Measurements from ENCODE around the gene DCAF5. TPM values are rescaled to one million over a fixed set of nuclear protein-coding genes. Genes with fewer than 3 reads are reported as not detected.

The DCAF5 gene
- total RNA-seq, 1 experiment from 2014 or later = 23.5 TPM

DNA sequence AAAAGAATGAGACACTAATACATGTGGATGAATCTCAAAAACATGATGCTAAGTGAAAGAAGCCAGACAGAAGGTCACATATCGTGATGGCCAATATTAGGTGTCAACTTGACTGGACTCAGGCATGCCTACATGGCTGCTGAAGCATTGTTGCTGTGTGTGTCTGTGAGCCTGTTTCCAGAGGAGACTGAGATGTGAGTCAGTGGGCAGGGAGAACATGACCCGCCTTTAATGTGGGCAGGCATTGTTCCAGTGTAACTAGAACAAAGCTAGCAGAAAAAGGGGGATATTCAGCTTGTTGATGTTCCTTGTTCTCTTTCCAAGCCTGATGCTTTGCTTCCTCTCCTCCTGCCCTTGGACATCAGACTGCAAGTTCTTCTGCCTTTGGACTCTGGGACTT, 47.6 kb downstream of the DCAF5 start:
- no peaks in the 10 kb centered on the region for H3K9me3 Mint-ChIP-seq (ENCODE audit: low read depth, unreplicated experiment)
- H3K27ac Mint-ChIP-seq (ENCODE audit: unreplicated experiment) = no peak overlapping the region
- TF ChIP-seq, protein P1, sequence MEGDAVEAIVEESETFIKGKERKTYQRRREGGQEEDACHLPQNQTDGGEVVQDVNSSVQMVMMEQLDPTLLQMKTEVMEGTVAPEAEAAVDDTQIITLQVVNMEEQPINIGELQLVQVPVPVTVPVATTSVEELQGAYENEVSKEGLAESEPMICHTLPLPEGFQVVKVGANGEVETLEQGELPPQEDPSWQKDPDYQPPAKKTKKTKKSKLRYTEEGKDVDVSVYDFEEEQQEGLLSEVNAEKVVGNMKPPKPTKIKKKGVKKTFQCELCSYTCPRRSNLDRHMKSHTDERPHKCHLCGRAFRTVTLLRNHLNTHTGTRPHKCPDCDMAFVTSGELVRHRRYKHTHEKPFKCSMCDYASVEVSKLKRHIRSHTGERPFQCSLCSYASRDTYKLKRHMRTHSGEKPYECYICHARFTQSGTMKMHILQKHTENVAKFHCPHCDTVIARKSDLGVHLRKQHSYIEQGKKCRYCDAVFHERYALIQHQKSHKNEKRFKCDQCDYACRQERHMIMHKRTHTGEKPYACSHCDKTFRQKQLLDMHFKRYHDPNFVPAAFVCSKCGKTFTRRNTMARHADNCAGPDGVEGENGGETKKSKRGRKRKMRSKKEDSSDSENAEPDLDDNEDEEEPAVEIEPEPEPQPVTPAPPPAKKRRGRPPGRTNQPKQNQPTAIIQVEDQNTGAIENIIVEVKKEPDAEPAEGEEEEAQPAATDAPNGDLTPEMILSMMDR (IDR thresholded peaks at IDR 0.05; ENCODE audit: unreplicated experiment) = no peak
- DNase-seq = no peak
- CTCF ChIA-PET = interaction anchor here (0.8 kb wide), 1 partner anchor 1719 kb away, joined by 4 read pairs; no protein-coding TSS in a partner anchor
- no peak overlapping the region for H3K4me3 Mint-ChIP-seq (ENCODE audit: low read depth, unreplicated experiment)
- no TSS peak for BruUV-seq (replicated peaks)
- intact Hi-C loops (cut with micrococcal nuclease; ENCODE audit: unreplicated experiment) = no loop called here
- H3K27me3 Mint-ChIP-seq (ENCODE audit: unreplicated experiment) = no peaks in the 10 kb centered on the region
- no peaks in the 10 kb centered on the region for H3K36me3 Mint-ChIP-seq (ENCODE audit: insufficient read depth, unreplicated experiment)
- peaks cover 8% of the 10 kb centered on the region for H3K4me1 Mint-ChIP-seq (ENCODE audit: low read depth, unreplicated experiment)

DNA sequence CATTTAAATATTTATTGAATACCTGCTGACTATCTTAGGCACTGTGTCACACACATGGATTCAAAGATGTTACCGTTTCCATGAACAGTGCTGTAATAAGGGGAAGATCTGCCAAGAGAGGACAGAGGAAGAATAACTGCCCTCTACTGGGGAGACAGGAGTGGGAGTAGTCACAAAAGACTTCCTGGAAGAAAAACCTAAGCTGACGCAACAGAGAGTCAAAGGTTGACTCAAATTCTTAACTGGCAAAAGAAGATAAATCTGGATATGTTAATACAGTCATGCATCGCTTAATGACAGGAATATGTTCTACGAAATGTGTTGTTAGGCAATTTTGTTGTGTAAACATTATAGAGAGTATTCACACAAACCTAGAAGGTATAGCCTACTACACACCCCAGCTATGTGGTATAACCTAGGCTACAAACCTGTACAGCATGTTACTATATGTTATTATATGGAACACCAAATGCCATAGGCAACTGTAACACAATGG, 51.5 kb downstream of the DCAF5 start:
- Mint-ChIP-seq H3K27ac (ENCODE audit: unreplicated experiment) (peak overlapping the region; percentile 59), H3K9me3 (ENCODE audit: low read depth, unreplicated experiment) (no peaks in the 10 kb centered on the region), H3K36me3 (ENCODE audit: insufficient read depth, unreplicated experiment) (no peaks in the 10 kb centered on the region), H3K4me3 (ENCODE audit: low read depth, unreplicated experiment) (no peak overlapping the region), H3K4me1 (ENCODE audit: low read depth, unreplicated experiment) (peaks cover 18% of the 10 kb centered on the region), H3K27me3 (ENCODE audit: unreplicated experiment) (no peaks in the 10 kb centered on the region)
- intact Hi-C loops (cut with micrococcal nuclease; ENCODE audit: unreplicated experiment) = no loop called here
- CTCF ChIA-PET = interaction anchor here (0.6 to 1.8 kb wide), 6 partner anchors 22 to 238 kb away, joined by 3 to 9 read pairs (median 4); no protein-coding TSS in a partner anchor
- TF ChIP-seq, protein P1 (IDR thresholded peaks at IDR 0.05; ENCODE audit: unreplicated experiment) = no peak
- no TSS peak for BruUV-seq (replicated peaks)
- DNase-seq = peak; percentile 48

GRCh38 chr14:69097974-69098373, 54.9 kb downstream of the DCAF5 start:
- Mint-ChIP-seq H3K27ac (ENCODE audit: unreplicated experiment) (peak overlapping the region; percentile 5), H3K4me1 (ENCODE audit: low read depth, unreplicated experiment) (peaks cover 40% of the 10 kb centered on the region), H3K9me3 (ENCODE audit: low read depth, unreplicated experiment) (no peaks in the 10 kb centered on the region), H3K4me3 (ENCODE audit: low read depth, unreplicated experiment) (no peak overlapping the region), H3K36me3 (ENCODE audit: insufficient read depth, unreplicated experiment) (no peaks in the 10 kb centered on the region), H3K27me3 (ENCODE audit: unreplicated experiment) (no peaks in the 10 kb centered on the region)
- CTCF ChIA-PET = no interaction called here
- no TSS peak for BruUV-seq (replicated peaks)
- intact Hi-C loops (cut with micrococcal nuclease; ENCODE audit: unreplicated experiment) = no loop called here
- DNase-seq = no peak
- TF ChIP-seq, protein P1 (IDR thresholded peaks at IDR 0.05; ENCODE audit: unreplicated experiment) = no peak

GRCh38 chr14:69096781-69097475, 56.0 kb downstream of the DCAF5 start:
- H3K4me1 Mint-ChIP-seq (ENCODE audit: low read depth, unreplicated experiment) = peaks cover 35% of the 10 kb centered on the region
- no peaks in the 10 kb centered on the region for H3K36me3 Mint-ChIP-seq (ENCODE audit: insufficient read depth, unreplicated experiment)

More at GRCh38 chr14:69096781-69097475, 56.0 kb downstream of the DCAF5 start:
- H3K4me3 Mint-ChIP-seq (ENCODE audit: low read depth, unreplicated experiment) = no peak overlapping the region
- CTCF ChIA-PET = no interaction called here
- no peak for DNase-seq
- TF ChIP-seq, protein P1 (IDR thresholded peaks at IDR 0.05; ENCODE audit: unreplicated experiment) = no peak
- no TSS peak for BruUV-seq (replicated peaks)
- H3K27me3 Mint-ChIP-seq (ENCODE audit: unreplicated experiment) = no peaks in the 10 kb centered on the region
- H3K9me3 Mint-ChIP-seq (ENCODE audit: low read depth, unreplicated experiment) = no peaks in the 10 kb centered on the region
- intact Hi-C loops (cut with micrococcal nuclease; ENCODE audit: unreplicated experiment) = no loop called here
- no peak overlapping the region for H3K27ac Mint-ChIP-seq (ENCODE audit: unreplicated experiment)

Data from Calu3 (cell line).